Left kidney (tissue), 2 donors: Measurements from ENCODE around the gene EIF3B. TPM values are rescaled to one million over a fixed set of nuclear protein-coding genes. Genes with fewer than 3 reads are reported as not detected.
"Not testable (repeated sequence)": the region's sequence is repeated elsewhere in the genome, so short reads cannot be mapped to it uniquely, and the experiment has no call there.

Experiments
- DNase-seq: peaks from one replicate; pipeline ENCODE4 v3.0.0-alpha.2; 2013
- polyA plus RNA-seq: library from polyadenylated mRNA; unstranded; fragments of 120-200 nt; gene quantifications from one replicate; pipeline ENCODE4 v1.2.1, GENCODE V29; 2013; ENCODE audit not compliant: insufficient read length

Gene EIF3B
- polyA plus RNA-seq, 1 donor: 187 TPM

GRCh38 chr7:2336626-2337299, 17.9 kb upstream of the EIF3B start:
- no peak for DNase-seq

- not testable (repeated sequence) for DNase-seq
These were observed 7.1 kb upstream of the EIF3B start for GRCh38 chr7:2347351-2348063.

- DNase-seq: no peak
These were observed 4.6 kb upstream of the EIF3B start for GRCh38 chr7:2350055-2350454.

- DNase-seq: no peak
These were observed 3.8 kb upstream of the EIF3B start for GRCh38 chr7:2350861-2351260.

- DNase-seq: peak; percentile 3
These were observed 1.3 kb upstream of the EIF3B start for GRCh38 chr7:2353113-2353935.

- no peak for DNase-seq
These were observed 766 bp upstream of the EIF3B start for GRCh38 chr7:2353936-2354185.

- DNase-seq: no peak
These were observed 495 bp downstream of the EIF3B start for GRCh38 chr7:2354939-2355704.

- no peak for DNase-seq
These were observed 1.0 kb downstream of the EIF3B start for GRCh38 chr7:2355705-2356008.

GRCh38 chr7:2357165-2357564, 2.5 kb downstream of the EIF3B start:
- DNase-seq: no peak

- DNase-seq: no peak
These were observed 2.9 kb downstream of the EIF3B start for GRCh38 chr7:2357571-2357970.

- no peak for DNase-seq
These were observed 4.4 kb downstream of the EIF3B start for GRCh38 chr7:2358968-2359527.

- DNase-seq: no peak
These were observed 5.0 kb downstream of the EIF3B start for GRCh38 chr7:2359610-2360009.

- DNase-seq: no peak
These were observed 6.2 kb downstream of the EIF3B start for GRCh38 chr7:2360796-2361195.

- DNase-seq: no peak
These were observed 7.9 kb downstream of the EIF3B start for GRCh38 chr7:2362385-2363088.

GRCh38 chr7:2369139-2369538, 14.5 kb downstream of the EIF3B start:
- DNase-seq: no peak

GRCh38 chr7:2371329-2371728, 16.7 kb downstream of the EIF3B start:
- DNase-seq: no peak

GRCh38 chr7:2372724-2373123, 18.1 kb downstream of the EIF3B start:
- DNase-seq: no peak

GRCh38 chr7:2373124-2373556, 18.5 kb downstream of the EIF3B start:
- DNase-seq: no peak

GRCh38 chr7:2373646-2374045, 19.0 kb downstream of the EIF3B start:
- no peak for DNase-seq

GRCh38 chr7:2374401-2374800, 19.8 kb downstream of the EIF3B start:
- no peak for DNase-seq

GRCh38 chr7:2374830-2375728, 20.5 kb downstream of the EIF3B start:
- no peak for DNase-seq
